Psoas muscle (tissue), 8 donors: ENCODE data around the gene ATG4D. TPM values are rescaled to one million over a fixed set of nuclear protein-coding genes. Genes with fewer than 3 reads are reported as not detected.
"Not testable (repeated sequence)": the region's sequence is repeated elsewhere in the genome, so short reads cannot be mapped to it uniquely, and the experiment has no call there.

Experiments
- ATAC-seq, 4 donors: fragments of 200-7000 bp; cut with Tn5 transposase; one replicate each; pipeline ENCODE4 v1.9.1; 2020; ENCODE audit warnings: moderate library complexity in 3 of 4, mild to moderate bottlenecking in 2 of 4
- DNase-seq, 2 donors: peaks; one replicate each; pipeline ENCODE4 v3.0.0-alpha.2; 2020
- H3K27ac ChIP-seq: fragments of 200-600 bp; one replicate; pipeline ENCODE4 v1.8.0; 2022
- H3K27me3 ChIP-seq, 3 donors: fragments of 200-600 bp in 1 of 3; one replicate each; pipeline versions ENCODE4 v1.6.1 to v1.8.0; 2013 to 2022; ENCODE audit warnings: low read length in 2 of 3, mild to moderate bottlenecking in 2 of 3, moderate library complexity in 1 of 3; ENCODE audit not compliant: insufficient read depth in 3 of 3
- H3K36me3 ChIP-seq, 2 donors: fragments of 200-600 bp in 1 of 2; one replicate each; pipeline versions ENCODE4 v1.6.1 to v1.8.0; 2013 to 2022; ENCODE audit warnings: low read depth in 1 of 2, mild to moderate bottlenecking in 1 of 2, moderate library complexity in 1 of 2; ENCODE audit not compliant: insufficient read depth in 1 of 2
- H3K4me1 ChIP-seq: fragments of 200-600 bp; one replicate; pipeline ENCODE4 v1.8.0; 2022
- H3K4me3 ChIP-seq: fragments of 200-600 bp; one replicate; pipeline ENCODE4 v1.8.0; 2022; ENCODE audit warnings: mild to moderate bottlenecking
- H3K9me3 ChIP-seq: fragments of 200-600 bp; one replicate; pipeline ENCODE4 v1.8.0; 2022
- CTCF ChIP-seq: fragments of 200-600 bp; IDR thresholded peaks from one replicate; pipeline ENCODE4 v1.8.0; 2022; ENCODE audit warnings: antibody characterized with exemption
- WGBS, 3 donors: extraction: QIAGEN DNeasy Blood & Tissue Kit; methylation state at CpG; one replicate each; pipeline versions ENCODE4 v1.1.6 to v1.1.7; 2013; 5-methylcytosine and 5-hydroxymethylcytosine counted together
- intact Hi-C, 2 donors: fragments of 100-400 bp; cut with DNase I; formaldehyde crosslinking; loops; one replicate each; pipeline versions ENCODE4 v1.11.0 to v1.14.2; 2022
- polyA plus RNA-seq, 3 donors: library from polyadenylated mRNA; stranded (reverse); fragments of 200-250 nt; gene quantifications; one replicate each; pipeline ENCODE4 v1.2.3, GENCODE V29; 2013
- total RNA-seq, 4 donors: library from RNA; stranded (reverse); fragmentation: NEBNext Ultra II Directional in 2 of 4; extraction: Animal tissue kit (Norgen Biotek cat#: 25700) in 2 of 4; gene quantifications; one replicate each; pipeline versions ENCODE4 v1.2.1 to v1.2.4, GENCODE V29; 2021 to 2023
- donor health status: healthy with polysubstance abuse.
- donor health status: DM: no; HTN: no; CAD: no; lungs with moderate emphysema.
- donor health status: Bipolar disorder and iron deficiency.
- donor health status: healthy.
- donor health status: DM: yes; HTN: yes; CAD: no.
- donor health status: DM: no; HTN: no; CAD: no.
- donor health status: DM: no; HTN: no; CAD: no.
- donor health status: DM: yes; HTN: yes; CAD: no.

ATG4D gene
- total and polyA plus RNA-seq, 7 donors = 42.5 to 95.7 (median 65.8) TPM

GRCh38 chr19:10568062-10568825 is 24.5 kb downstream of the ATG4D start:
- intact Hi-C loops = loop anchor here in 1 of 2 donors (5.0 kb wide), 2 partner anchors 66 to 166 kb away; partner anchors contain the start of genes CDC37 and KEAP1
- 2 to 4% (median 3%) methylated on average over 43 to 58 of the region's 58 CpGs for WGBS, 3 donors
- DNase-seq (peak in 1 of 2 donors; percentile 62), ATAC-seq (peak in 1 of 4 donors; percentile 0)
- Histone ChIP-seq H3K4me1 (peaks cover 38% of the 10 kb centered on the region), H3K27me3 (no peaks in the 10 kb centered on the region), H3K4me3 (peak overlapping the region; percentile 92), H3K36me3 (peaks cover 0 to 8% of the 10 kb centered on the region in 2 donors), H3K9me3 (no peaks in the 10 kb centered on the region), H3K27ac (peak overlapping the region; percentile 74)
- TF ChIP-seq CTCF = no peak

- intact Hi-C loops = loop anchor here in 1 of 2 donors (5.0 kb wide), 2 partner anchors 67 to 167 kb away; partner anchors contain the start of genes CDC37 and KEAP1
- Histone ChIP-seq H3K36me3 (peaks cover 0 to 4% of the 10 kb centered on the region in 2 donors), H3K9me3 (no peaks in the 10 kb centered on the region), H3K27me3 (no peaks in the 10 kb centered on the region), H3K4me1 (peaks cover 38% of the 10 kb centered on the region), H3K4me3 (peak within 1 kb of the TSS; percentile 92), H3K27ac (peak within 1 kb of the TSS; percentile 74)
- ATAC-seq (peak; percentile 86 to 90 (median 88)), DNase-seq (peak; percentile 100)
- WGBS, 3 donors = 0% methylated on average over 56 to 71 of the region's 71 CpGs
- peak; percentile 52 for TF ChIP-seq CTCF
These were observed 25.3 kb downstream of the ATG4D start, which contains the start of gene CDKN2D for GRCh38 chr19:10568826-10569651. Gene CDKN2D (minus strand): TSS chr19:10568979. CDS start chr19:10568653, 326 bp downstream.

- not testable (repeated sequence) for H3K9me3 ChIP-seq, H3K4me3 ChIP-seq, H3K27ac ChIP-seq, DNase-seq, H3K27me3 ChIP-seq, H3K36me3 ChIP-seq, ATAC-seq
- intact Hi-C loops = loop anchor here in 1 of 2 donors (10.0 kb wide), 1 partner anchor 169 kb away; the partner anchor contains the start of gene CDC37
- WGBS, 3 donors = 84 to 89% (median 86%) methylated on average over 6 of the region's 6 CpGs
- H3K4me1 ChIP-seq = peaks cover 14% of the 10 kb centered on the region
These were observed 30.1 kb downstream of the ATG4D start for GRCh38 chr19:10573793-10574192.

GRCh38 chr19:10574462-10574861 is 30.8 kb downstream of the ATG4D start:
- H3K4me3 ChIP-seq = no peak overlapping the region
- H3K9me3 ChIP-seq = no peaks in the 10 kb centered on the region
- ATAC-seq = no peak
- intact Hi-C loops = loop anchor here in 1 of 2 donors (10.0 kb wide), 1 partner anchor 170 kb away; the partner anchor contains the start of gene CDC37
- H3K27ac ChIP-seq = no peak overlapping the region
- no peaks in the 10 kb centered on the region for H3K36me3 ChIP-seq
- peaks cover 10% of the 10 kb centered on the region for H3K4me1 ChIP-seq
- no peak for TF ChIP-seq CTCF
- no peaks in the 10 kb centered on the region for H3K27me3 ChIP-seq
- WGBS, 3 donors = 70 to 83% (median 78%) methylated on average over 8 of the region's 8 CpGs
- no peak for DNase-seq
